Keratinocyte (primary cell): Measurements from ENCODE around the gene CTIF. TPM values are rescaled to one million over a fixed set of nuclear protein-coding genes. Genes with fewer than 3 reads are reported as not detected.

Source experiments
- DNase-seq: peaks from one replicate; pipeline ENCODE4 v3.0.0-alpha.2; 2011; ENCODE audit warnings: low read depth, missing footprints, low spot score
- FAIRE-seq: peaks from 2 replicates; lab custom pipeline; 2011; peaks lifted over from hg19 to GRCh38; lab: Jason Lieb, UNC
- H2AFZ ChIP-seq: 2 replicates; pipeline ENCODE4 v1.6.0; 2012; ENCODE audit warnings: low read length, control low read depth, inconsistent platforms; ENCODE audit not compliant: control insufficient read depth
- H3K27ac ChIP-seq: 2 replicates; pipeline ENCODE4 v1.5.1; 2011; ENCODE audit warnings: low read length; ENCODE audit not compliant: control insufficient read depth, insufficient read depth
- H3K27me3 ChIP-seq: 3 replicates; pipeline ENCODE4 v1.6.0; 2011; ENCODE audit warnings: low read length; ENCODE audit not compliant: control insufficient read depth, insufficient read depth; ENCODE audit errors: extremely low read depth
- H3K36me3 ChIP-seq, 2 experiments: 2 replicates in 1 of 2; 3 replicates in 1 of 2; pipeline ENCODE4 v1.5.1; 2011; ENCODE audit warnings: low read length in 2 of 2, mild to moderate bottlenecking in 1 of 2; ENCODE audit not compliant: control insufficient read depth in 2 of 2, insufficient read depth in 2 of 2; ENCODE audit errors: extremely low read depth in 1 of 2
- H3K4me1 ChIP-seq: 3 replicates; pipeline ENCODE4 v1.5.1; 2011; ENCODE audit warnings: low read length; ENCODE audit not compliant: control insufficient read depth, insufficient read depth; ENCODE audit errors: extremely low read depth
- H3K4me2 ChIP-seq: 3 replicates; pipeline ENCODE4 v1.6.0; 2011; ENCODE audit warnings: low read depth, low read length; ENCODE audit not compliant: control insufficient read depth, insufficient read depth; ENCODE audit errors: extremely low read depth
- H3K4me3 ChIP-seq, 3 experiments: fragments of 200-600 bp in 1 of 3; sonication (generic) in 1 of 3; 2 replicates in 2 of 3; 3 replicates in 1 of 3; pipeline ENCODE4 v1.5.1; 2011 to 2016; ENCODE audit warnings: low read length in 3 of 3, mild to moderate bottlenecking in 3 of 3, control low read depth in 2 of 3, inconsistent platforms in 1 of 3, low read depth in 1 of 3, mixed read lengths in 1 of 3, mixed run types in 1 of 3, moderate library complexity in 1 of 3; ENCODE audit not compliant: control insufficient read depth in 2 of 3, insufficient read depth in 2 of 3; ENCODE audit errors: extremely low read depth in 1 of 3
- H3K79me2 ChIP-seq: 2 replicates; pipeline ENCODE4 v1.6.0; 2012; ENCODE audit warnings: low read length; ENCODE audit not compliant: control insufficient read depth, insufficient read depth
- H3K9ac ChIP-seq: 3 replicates; pipeline ENCODE4 v1.6.0; 2011; ENCODE audit warnings: low read length; ENCODE audit not compliant: control insufficient read depth, insufficient read depth; ENCODE audit errors: extremely low read depth
- H3K9me1 ChIP-seq: 3 replicates; pipeline ENCODE4 v1.6.0; 2011; ENCODE audit warnings: low read length; ENCODE audit not compliant: control insufficient read depth, insufficient read depth; ENCODE audit errors: extremely low read depth
- H3K9me3 ChIP-seq: 2 replicates; pipeline ENCODE4 v1.5.1; 2012; ENCODE audit warnings: low read depth, low read length; ENCODE audit not compliant: control insufficient read depth
- H4K20me1 ChIP-seq: 3 replicates; pipeline ENCODE4 v1.6.0; 2011; ENCODE audit warnings: low read length; ENCODE audit not compliant: control insufficient read depth, insufficient read depth; ENCODE audit errors: extremely low read depth
- CTCF ChIP-seq, 3 experiments: IDR thresholded peaks in 1 of 3; conservative IDR thresholded peaks in 1 of 3; optimal IDR thresholded peaks in 1 of 3; 2 replicates in 2 of 3; 3 replicates in 1 of 3; pipeline versions ENCODE3 to v1.5.1; 2011; ENCODE audit warnings: low read length in 3 of 3, mild to moderate bottlenecking in 3 of 3, moderate library complexity in 2 of 3, control low read depth in 1 of 3, inconsistent platforms in 1 of 3; ENCODE audit not compliant: insufficient read depth in 2 of 3; ENCODE audit errors: extremely low read depth in 1 of 3
- EZH2 ChIP-seq: IDR thresholded peaks from one replicate; pipeline ENCODE4 v1.6.1; 2012; ENCODE audit warnings: inconsistent platforms, mild to moderate bottlenecking, low read length, moderate library complexity
- dilution Hi-C: fragments of 300-500 bp; cut with MboI; formaldehyde crosslinking; loops from one replicate; pipeline ENCODE4 v1.7.0; 2020; ENCODE audit warnings: low sequenced_read_pairs; ENCODE audit not compliant: extremely low pct_ligation_motif_present
- polyA plus RNA-seq, 5 experiments: library from polyadenylated mRNA; depleted of rRNA in 3 of 5; stranded (reverse) in 3 of 5; stranded (forward) in 1 of 5; unstranded in 1 of 5; fragments of >200 nt; gene quantifications; 1 replicate in 1 of 5; 2 replicates in 3 of 5; 3 replicates in 1 of 5; pipeline versions ENCODE4 v1.2.1 to v1.2.3, GENCODE V29; 2011 to 2012; ENCODE audit warnings: missing spikeins in 2 of 5, low read depth in 1 of 5, low replicate concordance in 1 of 5

The CTIF gene
- polyA plus RNA-seq, 1 donor (not counting 4 experiments of a cell fraction or from before 2014, with no cell fraction given), result 15.0 TPM

- Histone ChIP-seq H3K27me3 (no peaks in the 10 kb centered on the region), H3K4me2 (no peak overlapping the region), H3K4me3 (no peak overlapping the region), H3K79me2 (no peaks in the 10 kb centered on the region), H4K20me1 (peaks cover 3% of the 10 kb centered on the region), H2AFZ (no peak overlapping the region), H3K36me3 (peaks cover 1 to 4% of the 10 kb centered on the region in 2 experiments), H3K9me3 (no peaks in the 10 kb centered on the region), H3K9me1 (no peaks in the 10 kb centered on the region), H3K27ac (no peak overlapping the region), H3K9ac (no peak overlapping the region), H3K4me1 (peaks cover 8% of the 10 kb centered on the region)
- DNase-seq, result no peak
- dilution Hi-C loops, result no loop called here
- FAIRE-seq, result no peak
- no peak for TF ChIP-seq CTCF (optimal IDR thresholded peaks at IDR 0.05 in 1 of 3, IDR thresholded peaks at IDR 0.05 in 1 of 3, conservative IDR thresholded peaks at IDR 0.05 in 1 of 3; ENCODE audit: extremely low read depth in 1 of 3, insufficient read depth in 2 of 3, low read length in 3 of 3)
- no peak for TF ChIP-seq EZH2
Measured at GRCh38 chr18:48776156-48776555, 237.3 kb downstream of the CTIF start.

- no peak for DNase-seq
- no peaks in the 10 kb centered on the region for H3K9me3 ChIP-seq
- peaks cover 5% of the 10 kb centered on the region for H3K4me1 ChIP-seq
- peaks cover 3% of the 10 kb centered on the region for H4K20me1 ChIP-seq
- dilution Hi-C loops, result no loop called here
- no peak for TF ChIP-seq EZH2
- TF ChIP-seq CTCF (optimal IDR thresholded peaks at IDR 0.05 in 1 of 3, IDR thresholded peaks at IDR 0.05 in 1 of 3, conservative IDR thresholded peaks at IDR 0.05 in 1 of 3; ENCODE audit: extremely low read depth in 1 of 3, insufficient read depth in 2 of 3, low read length in 3 of 3), result no peak
- no peak for FAIRE-seq
- H3K36me3 ChIP-seq, result peaks cover 1 to 4% of the 10 kb centered on the region in 2 experiments
- no peak overlapping the region for H3K27ac ChIP-seq
- no peak overlapping the region for H3K4me2 ChIP-seq
- no peaks in the 10 kb centered on the region for H3K27me3 ChIP-seq
- no peak overlapping the region for H3K9ac ChIP-seq
- no peaks in the 10 kb centered on the region for H3K79me2 ChIP-seq
- no peak overlapping the region for H3K4me3 ChIP-seq
- no peak overlapping the region for H2AFZ ChIP-seq
- no peaks in the 10 kb centered on the region for H3K9me1 ChIP-seq
Measured at GRCh38 chr18:48776641-48777025, 237.8 kb downstream of the CTIF start.
